WTC11 (cell line): ENCODE data around the gene BARX2.

Experiments
- CREB1 ChIP-seq: sonication (generic); formaldehyde crosslinking; IDR thresholded peaks from 2 replicates; pipeline ENCODE4 v1.8.0; 2023; ENCODE audit warnings: mild to moderate bottlenecking, missing genetic modification reagents
- NFYB ChIP-seq: sonication (generic); formaldehyde crosslinking; conservative IDR thresholded peaks from 2 replicates; pipeline ENCODE4 v1.8.0; 2022; ENCODE audit warnings: low read depth, missing genetic modification reagents
- TEAD1 ChIP-seq: sonication (generic); formaldehyde crosslinking; IDR thresholded peaks from 2 replicates; pipeline ENCODE4 v1.8.0; 2022; ENCODE audit warnings: mild to moderate bottlenecking, missing genetic modification reagents
- ZNF121 ChIP-seq: sonication (generic); formaldehyde crosslinking; IDR thresholded peaks from 2 replicates; pipeline ENCODE4 v1.8.0; 2023; ENCODE audit warnings: missing genetic modification reagents
- ZNF671 ChIP-seq: fragments of 250-450 bp; sonication (Bioruptor Pico); IDR thresholded peaks from 2 replicates; pipeline ENCODE4 v1.8.0; 2021; ENCODE audit warnings: mild to moderate bottlenecking
- TF ChIP-seq, protein P1 (sequence below): fragments of 200-600 bp; IDR thresholded peaks from 2 replicates; pipeline ENCODE4 v1.8.0; 2022; ENCODE audit warnings: antibody characterized with exemption
- TF ChIP-seq, protein P2 (sequence below): sonication (generic); formaldehyde crosslinking; IDR thresholded peaks from 2 replicates; pipeline ENCODE4 v1.8.1; 2023; ENCODE audit warnings: mild to moderate bottlenecking, missing genetic modification reagents, moderate library complexity

DNA sequence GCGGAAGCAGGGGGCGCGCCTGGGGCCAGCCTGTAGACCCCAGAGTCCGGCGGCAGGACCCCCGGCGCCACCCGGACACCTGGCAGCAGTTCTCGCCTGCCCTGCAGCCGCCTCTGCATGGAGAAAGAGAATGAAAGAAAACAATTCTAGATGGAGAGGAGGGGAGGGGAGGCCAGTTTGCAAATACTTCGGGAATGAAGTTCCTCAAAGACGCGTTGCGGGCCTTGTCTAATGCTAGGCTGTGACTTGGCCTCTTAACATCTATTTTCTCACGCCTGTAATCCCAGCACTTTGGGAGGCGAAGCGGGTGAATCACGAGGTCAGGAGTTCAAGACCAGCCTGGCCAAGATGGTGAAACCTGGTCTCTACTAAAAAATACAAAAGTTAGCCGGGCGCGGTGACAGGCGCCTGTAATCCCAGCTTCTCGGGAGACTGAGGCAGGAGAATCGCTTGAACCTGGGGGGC is 2.1 kb upstream of the BARX2 start:
- TF ChIP-seq ZNF671 (CRISPR knock-in tag), result no peak
- TF ChIP-seq, protein P1, sequence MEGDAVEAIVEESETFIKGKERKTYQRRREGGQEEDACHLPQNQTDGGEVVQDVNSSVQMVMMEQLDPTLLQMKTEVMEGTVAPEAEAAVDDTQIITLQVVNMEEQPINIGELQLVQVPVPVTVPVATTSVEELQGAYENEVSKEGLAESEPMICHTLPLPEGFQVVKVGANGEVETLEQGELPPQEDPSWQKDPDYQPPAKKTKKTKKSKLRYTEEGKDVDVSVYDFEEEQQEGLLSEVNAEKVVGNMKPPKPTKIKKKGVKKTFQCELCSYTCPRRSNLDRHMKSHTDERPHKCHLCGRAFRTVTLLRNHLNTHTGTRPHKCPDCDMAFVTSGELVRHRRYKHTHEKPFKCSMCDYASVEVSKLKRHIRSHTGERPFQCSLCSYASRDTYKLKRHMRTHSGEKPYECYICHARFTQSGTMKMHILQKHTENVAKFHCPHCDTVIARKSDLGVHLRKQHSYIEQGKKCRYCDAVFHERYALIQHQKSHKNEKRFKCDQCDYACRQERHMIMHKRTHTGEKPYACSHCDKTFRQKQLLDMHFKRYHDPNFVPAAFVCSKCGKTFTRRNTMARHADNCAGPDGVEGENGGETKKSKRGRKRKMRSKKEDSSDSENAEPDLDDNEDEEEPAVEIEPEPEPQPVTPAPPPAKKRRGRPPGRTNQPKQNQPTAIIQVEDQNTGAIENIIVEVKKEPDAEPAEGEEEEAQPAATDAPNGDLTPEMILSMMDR, result no peak
- TF ChIP-seq TEAD1 (CRISPR knock-in tag), result no peak
- no peak for TF ChIP-seq CREB1
- no peak for TF ChIP-seq ZNF121 (CRISPR knock-in tag)
- no peak for TF ChIP-seq NFYB
- TF ChIP-seq, protein P2, sequence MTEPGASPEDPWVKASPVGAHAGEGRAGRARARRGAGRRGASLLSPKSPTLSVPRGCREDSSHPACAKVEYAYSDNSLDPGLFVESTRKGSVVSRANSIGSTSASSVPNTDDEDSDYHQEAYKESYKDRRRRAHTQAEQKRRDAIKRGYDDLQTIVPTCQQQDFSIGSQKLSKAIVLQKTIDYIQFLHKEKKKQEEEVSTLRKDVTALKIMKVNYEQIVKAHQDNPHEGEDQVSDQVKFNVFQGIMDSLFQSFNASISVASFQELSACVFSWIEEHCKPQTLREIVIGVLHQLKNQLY, result no peak
